ENCODE results near the gene KIF13A. TPM values are rescaled to one million over a fixed set of nuclear protein-coding genes. Genes with fewer than 3 reads are reported as not detected.
A peak's percentile ranks its signal among the peaks of the same experiment; 100 is the strongest.

The KIF13A gene
- total and polyA plus RNA-seq, 9 of the 15 experiments (the other 6 are each of a cell fraction or from before 2014, with no cell fraction given), result 3.6 to 44.3 (median 29.7) TPM

GRCh38 chr6:17842934-17843821 is 144.3 kb downstream of the KIF13A start (continued):
- TF ChIP-seq SNAPC5 (CRISPR knock-in tag; IDR thresholded peaks at IDR 0.05), result no peak
- peak; percentile 57 for TF ChIP-seq NCOA1 (IDR thresholded peaks at IDR 0.05; ENCODE audit: low read depth)
- TF ChIP-seq POLR3G (IDR thresholded peaks at IDR 0.05; ENCODE audit: extremely low read depth, insufficient read length, insufficient replicate concordance), result no peak
- peak; percentile 23; the same call in 1 of the 2 replicates for TF ChIP-seq CC2D1A (IDR thresholded peaks at IDR 0.05)
- TF ChIP-seq CCNT2 (IDR thresholded peaks at IDR 0.05; ENCODE audit: borderline replicate concordance, extremely low read depth, insufficient read length, low read depth, low read length), result peak; percentile 81
- TF ChIP-seq STAT5A (IDR thresholded peaks at IDR 0.05; ENCODE audit: borderline replicate concordance, low read length), result peak; percentile 83
- TF ChIP-seq, protein P1, sequence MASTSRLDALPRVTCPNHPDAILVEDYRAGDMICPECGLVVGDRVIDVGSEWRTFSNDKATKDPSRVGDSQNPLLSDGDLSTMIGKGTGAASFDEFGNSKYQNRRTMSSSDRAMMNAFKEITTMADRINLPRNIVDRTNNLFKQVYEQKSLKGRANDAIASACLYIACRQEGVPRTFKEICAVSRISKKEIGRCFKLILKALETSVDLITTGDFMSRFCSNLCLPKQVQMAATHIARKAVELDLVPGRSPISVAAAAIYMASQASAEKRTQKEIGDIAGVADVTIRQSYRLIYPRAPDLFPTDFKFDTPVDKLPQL (IDR thresholded peaks at IDR 0.05; ENCODE audit: extremely low read depth, insufficient read length), result no peak
- no peak for TF ChIP-seq HNRNPLL (IDR thresholded peaks at IDR 0.05; ENCODE audit: low read depth, low read length, poor library complexity, severe bottlenecking)
- no peak for TF ChIP-seq ZC3H8 (IDR thresholded peaks at IDR 0.05)
- TF ChIP-seq, protein P2, sequence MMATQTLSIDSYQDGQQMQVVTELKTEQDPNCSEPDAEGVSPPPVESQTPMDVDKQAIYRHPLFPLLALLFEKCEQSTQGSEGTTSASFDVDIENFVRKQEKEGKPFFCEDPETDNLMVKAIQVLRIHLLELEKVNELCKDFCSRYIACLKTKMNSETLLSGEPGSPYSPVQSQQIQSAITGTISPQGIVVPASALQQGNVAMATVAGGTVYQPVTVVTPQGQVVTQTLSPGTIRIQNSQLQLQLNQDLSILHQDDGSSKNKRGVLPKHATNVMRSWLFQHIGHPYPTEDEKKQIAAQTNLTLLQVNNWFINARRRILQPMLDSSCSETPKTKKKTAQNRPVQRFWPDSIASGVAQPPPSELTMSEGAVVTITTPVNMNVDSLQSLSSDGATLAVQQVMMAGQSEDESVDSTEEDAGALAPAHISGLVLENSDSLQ (IDR thresholded peaks at IDR 0.05), result peak; percentile 54
- peak; percentile 95 for TF ChIP-seq SOX6 (IDR thresholded peaks at IDR 0.05)
- peak; percentile 97 for TF ChIP-seq CTBP1 (IDR thresholded peaks at IDR 0.05; ENCODE audit: borderline replicate concordance)
- peak; percentile 35; the same call in 1 of the 2 replicates for TF ChIP-seq ZNF589 (CRISPR knock-in tag; IDR thresholded peaks at IDR 0.05; ENCODE audit: low read depth)
- peak; percentile 65; the same call in 1 of the 2 replicates for TF ChIP-seq KLF1 (tag; IDR thresholded peaks at IDR 0.05)
- peak; percentile 24; the same call in 1 of the 2 replicates for TF ChIP-seq ZNF583 (CRISPR knock-in tag; IDR thresholded peaks at IDR 0.05)
- TF ChIP-seq SMARCE1 (IDR thresholded peaks at IDR 0.05), result peak; percentile 81
- TF ChIP-seq, protein P3, sequence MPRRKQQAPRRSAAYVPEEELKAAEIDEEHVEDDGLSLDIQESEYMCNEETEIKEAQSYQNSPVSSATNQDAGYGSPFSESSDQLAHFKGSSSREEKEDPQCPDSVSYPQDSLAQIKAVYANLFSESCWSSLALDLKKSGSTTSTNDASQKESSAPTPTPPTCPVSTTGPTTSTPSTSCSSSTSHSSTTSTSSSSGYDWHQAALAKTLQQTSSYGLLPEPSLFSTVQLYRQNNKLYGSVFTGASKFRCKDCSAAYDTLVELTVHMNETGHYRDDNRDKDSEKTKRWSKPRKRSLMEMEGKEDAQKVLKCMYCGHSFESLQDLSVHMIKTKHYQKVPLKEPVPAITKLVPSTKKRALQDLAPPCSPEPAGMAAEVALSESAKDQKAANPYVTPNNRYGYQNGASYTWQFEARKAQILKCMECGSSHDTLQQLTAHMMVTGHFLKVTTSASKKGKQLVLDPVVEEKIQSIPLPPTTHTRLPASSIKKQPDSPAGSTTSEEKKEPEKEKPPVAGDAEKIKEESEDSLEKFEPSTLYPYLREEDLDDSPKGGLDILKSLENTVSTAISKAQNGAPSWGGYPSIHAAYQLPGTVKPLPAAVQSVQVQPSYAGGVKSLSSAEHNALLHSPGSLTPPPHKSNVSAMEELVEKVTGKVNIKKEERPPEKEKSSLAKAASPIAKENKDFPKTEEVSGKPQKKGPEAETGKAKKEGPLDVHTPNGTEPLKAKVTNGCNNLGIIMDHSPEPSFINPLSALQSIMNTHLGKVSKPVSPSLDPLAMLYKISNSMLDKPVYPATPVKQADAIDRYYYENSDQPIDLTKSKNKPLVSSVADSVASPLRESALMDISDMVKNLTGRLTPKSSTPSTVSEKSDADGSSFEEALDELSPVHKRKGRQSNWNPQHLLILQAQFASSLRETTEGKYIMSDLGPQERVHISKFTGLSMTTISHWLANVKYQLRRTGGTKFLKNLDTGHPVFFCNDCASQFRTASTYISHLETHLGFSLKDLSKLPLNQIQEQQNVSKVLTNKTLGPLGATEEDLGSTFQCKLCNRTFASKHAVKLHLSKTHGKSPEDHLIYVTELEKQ (CRISPR knock-in tag; IDR thresholded peaks at IDR 0.05), result 0 out of 2 replicates have a peak, but pooled peaks have one; percentile 36
- TF ChIP-seq ZBTB17 (CRISPR knock-in tag; IDR thresholded peaks at IDR 0.05), result 0 out of 2 replicates have a peak, but pooled peaks have one; percentile 8
- TF ChIP-seq BACH1 (tag; IDR thresholded peaks at IDR 0.05), result peak; percentile 59; the same call in 1 of the 2 replicates
- TF ChIP-seq PHTF2 (CRISPR knock-in tag; IDR thresholded peaks at IDR 0.05), result no peak
- TF ChIP-seq GABPB1 (CRISPR knock-in tag; IDR thresholded peaks at IDR 0.05), result no peak
- peak; percentile 91 for TF ChIP-seq ZEB2 (IDR thresholded peaks at IDR 0.05)
- peak; percentile 47; the same call in 1 of the 2 replicates for TF ChIP-seq JUND (IDR thresholded peaks at IDR 0.05; ENCODE audit: borderline replicate concordance, low read depth, low read length)
- peak; percentile 41; the same call in 1 of the 3 replicates for TF ChIP-seq JUND (tag; IDR thresholded peaks at IDR 0.05; ENCODE audit: borderline replicate concordance, low read depth, low read length)
- TF ChIP-seq ESRRA (IDR thresholded peaks at IDR 0.05; ENCODE audit: borderline replicate concordance, low read depth), result peak; percentile 93
